Measurements from ENCODE around the gene DSTN.

DSTN gene

GRCh38 chr20:17559338-17559737, 10.5 kb upstream of the DSTN start:
- no peak for TF ChIP-seq CTCF (conservative IDR thresholded peaks at IDR 0.05; ENCODE audit: low read length)
- no peak overlapping the region for H3K4me3 ChIP-seq (ENCODE audit: low read length)
- no peak for DNase-seq (ENCODE audit: low read depth)

GRCh38 chr20:17560344-17561074, 9.4 kb upstream of the DSTN start:
- TF ChIP-seq CTCF (conservative IDR thresholded peaks at IDR 0.05; ENCODE audit: low read length), result no peak
- DNase-seq (ENCODE audit: low read depth), result no peak
- no peak overlapping the region for H3K4me3 ChIP-seq (ENCODE audit: low read length)

- peak; percentile 97 for DNase-seq (ENCODE audit: low read depth)
Observed at GRCh38 chr20:17562804-17563305, 7.0 kb upstream of the DSTN start.

GRCh38 chr20:17565169-17565845, 4.6 kb upstream of the DSTN start:
- no peak for TF ChIP-seq CTCF (conservative IDR thresholded peaks at IDR 0.05; ENCODE audit: low read length)
- no peak overlapping the region for H3K4me3 ChIP-seq (ENCODE audit: low read length)
- peak; percentile 65 for DNase-seq (ENCODE audit: low read depth)

More at GRCh38 chr20:17562804-17563305, 7.0 kb upstream of the DSTN start:
- TF ChIP-seq CTCF (conservative IDR thresholded peaks at IDR 0.05; ENCODE audit: low read length), result no peak
- H3K4me3 ChIP-seq (ENCODE audit: low read length), result no peak overlapping the region

GRCh38 chr20:17566345-17566744, 3.5 kb upstream of the DSTN start:
- H3K4me3 ChIP-seq (ENCODE audit: low read length), result no peak overlapping the region
- no peak for TF ChIP-seq CTCF (conservative IDR thresholded peaks at IDR 0.05; ENCODE audit: low read length)
- DNase-seq (ENCODE audit: low read depth), result no peak

GRCh38 chr20:17568045-17568788, 1.7 kb upstream of the DSTN start:
- H3K4me3 ChIP-seq (ENCODE audit: low read length), result peak overlapping the region; percentile 63
- no peak for TF ChIP-seq CTCF (conservative IDR thresholded peaks at IDR 0.05; ENCODE audit: low read length)
- DNase-seq (ENCODE audit: low read depth), result no peak

Measured in AG10803 (cell line).